HL-60 (cell line): ENCODE data around the gene TANK.

Experiments
- DNase-seq, 2 experiments: peaks; one replicate each; pipeline ENCODE4 v3.0.0-alpha.2; 2010 to 2020; ENCODE audit warnings: low read depth in 1 of 2, low spot score in 1 of 2
- H3K27ac ChIP-seq: fragments of 250-450 bp; sonication (Bioruptor Pico); replicated peaks from 2 replicates; pipeline ENCODE4 v1.5.1; 2020; ENCODE audit warnings: mild to moderate bottlenecking, moderate library complexity
- H3K27me3 ChIP-seq: fragments of 250-450 bp; sonication (Bioruptor Pico); 2 replicates; pipeline ENCODE4 v1.5.1; 2021; ENCODE audit warnings: mild to moderate bottlenecking, moderate library complexity; ENCODE audit not compliant: insufficient read depth, poor library complexity, severe bottlenecking
- H3K4me3 ChIP-seq: replicated peaks from 2 replicates; pipeline ENCODE4 v1.5.1; 2011; ENCODE audit warnings: mild to moderate bottlenecking, control low read depth, low read length; ENCODE audit not compliant: insufficient read depth
- GABPA ChIP-seq: IDR thresholded peaks from 2 replicates; pipeline ENCODE4 v1.6.1; 2012; ENCODE audit warnings: low read depth
- POLR2AphosphoS5 ChIP-seq: IDR thresholded peaks from 2 replicates; pipeline ENCODE4 v1.6.1; 2012; ENCODE audit warnings: low read depth
- REST ChIP-seq: IDR thresholded peaks from 2 replicates; pipeline ENCODE4 v1.6.1; 2012; ENCODE audit warnings: low read depth; ENCODE audit not compliant: insufficient replicate concordance
- SPI1 ChIP-seq: IDR thresholded peaks from 2 replicates; pipeline ENCODE4 v1.6.1; 2012; ENCODE audit warnings: low read depth, mild to moderate bottlenecking, borderline replicate concordance
- TF ChIP-seq, protein P1 (sequence below): IDR thresholded peaks from one replicate; pipeline ENCODE4 v1.5.1; 2011; ENCODE audit warnings: low read length, control low read depth, inconsistent platforms; ENCODE audit not compliant: insufficient read depth

Gene TANK

DNA sequence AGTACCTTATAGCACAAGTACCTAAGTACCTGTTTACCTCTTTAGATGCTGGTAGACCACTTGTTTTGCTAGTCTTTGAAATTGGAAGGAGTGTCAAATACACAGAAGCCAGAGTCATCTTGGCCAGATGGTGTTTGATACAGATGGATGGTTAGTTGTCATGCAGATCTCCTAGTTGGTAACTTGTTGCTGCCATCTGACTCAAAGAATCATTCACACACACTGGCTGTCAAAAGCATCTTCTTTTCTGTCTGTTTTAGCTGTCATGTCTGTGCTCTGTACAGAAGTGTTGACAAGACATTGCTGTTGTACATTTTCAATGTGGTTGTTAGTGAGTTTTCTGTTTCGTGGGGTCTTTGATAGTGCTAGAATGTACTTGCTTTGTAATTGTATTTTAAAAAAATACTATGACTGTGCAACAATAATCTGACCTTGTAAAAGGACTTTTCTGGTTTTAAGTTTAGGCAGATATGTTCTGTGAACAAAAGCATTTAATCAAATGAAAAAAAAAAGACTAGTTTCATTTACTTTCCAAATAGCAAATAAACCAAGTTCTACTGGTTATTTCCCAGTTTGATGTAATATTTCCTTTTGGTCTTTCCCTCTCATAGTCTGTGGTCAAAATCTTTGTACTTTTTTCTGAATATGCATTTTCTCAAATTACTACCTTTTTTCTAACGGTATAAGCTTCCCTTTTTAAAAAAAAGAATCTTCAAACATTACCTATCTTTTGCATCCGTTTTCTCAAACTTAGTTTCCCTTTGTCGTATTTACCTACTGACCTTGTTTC lies 39.9 kb downstream of the TANK start:
- no peak overlapping the region for H3K4me3 ChIP-seq
- TF ChIP-seq, protein P1, sequence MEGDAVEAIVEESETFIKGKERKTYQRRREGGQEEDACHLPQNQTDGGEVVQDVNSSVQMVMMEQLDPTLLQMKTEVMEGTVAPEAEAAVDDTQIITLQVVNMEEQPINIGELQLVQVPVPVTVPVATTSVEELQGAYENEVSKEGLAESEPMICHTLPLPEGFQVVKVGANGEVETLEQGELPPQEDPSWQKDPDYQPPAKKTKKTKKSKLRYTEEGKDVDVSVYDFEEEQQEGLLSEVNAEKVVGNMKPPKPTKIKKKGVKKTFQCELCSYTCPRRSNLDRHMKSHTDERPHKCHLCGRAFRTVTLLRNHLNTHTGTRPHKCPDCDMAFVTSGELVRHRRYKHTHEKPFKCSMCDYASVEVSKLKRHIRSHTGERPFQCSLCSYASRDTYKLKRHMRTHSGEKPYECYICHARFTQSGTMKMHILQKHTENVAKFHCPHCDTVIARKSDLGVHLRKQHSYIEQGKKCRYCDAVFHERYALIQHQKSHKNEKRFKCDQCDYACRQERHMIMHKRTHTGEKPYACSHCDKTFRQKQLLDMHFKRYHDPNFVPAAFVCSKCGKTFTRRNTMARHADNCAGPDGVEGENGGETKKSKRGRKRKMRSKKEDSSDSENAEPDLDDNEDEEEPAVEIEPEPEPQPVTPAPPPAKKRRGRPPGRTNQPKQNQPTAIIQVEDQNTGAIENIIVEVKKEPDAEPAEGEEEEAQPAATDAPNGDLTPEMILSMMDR: no peak
- TF ChIP-seq POLR2AphosphoS5 (no peak), SPI1 (no peak), GABPA (no peak), REST (no peak)
- no peak for DNase-seq
- H3K27ac ChIP-seq: no peak overlapping the region
- H3K27me3 ChIP-seq: no peaks in the 10 kb centered on the region

DNA sequence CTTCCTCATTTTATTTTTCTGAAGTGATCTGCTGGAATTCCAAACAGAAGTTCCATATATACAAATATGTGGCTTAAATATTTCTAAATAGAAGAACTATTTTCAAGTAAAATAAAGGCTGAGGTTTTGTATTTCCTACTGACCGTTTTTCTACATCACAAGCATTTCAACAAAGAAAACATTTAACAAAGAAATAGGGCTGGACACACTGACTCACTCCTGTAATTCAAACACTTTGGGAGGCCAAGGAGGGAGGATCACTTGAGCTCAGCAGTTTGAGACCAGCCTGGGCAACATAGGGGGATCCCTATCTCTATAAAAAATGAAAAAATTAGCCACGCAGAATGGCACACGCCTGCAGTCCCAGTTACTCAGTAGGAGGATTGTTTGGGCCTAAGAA lies 44.6 kb downstream of the TANK start:
- TF ChIP-seq, protein P1: no peak
- no peak overlapping the region for H3K27ac ChIP-seq
- no peak for DNase-seq
- H3K4me3 ChIP-seq: no peak overlapping the region
- no peaks in the 10 kb centered on the region for H3K27me3 ChIP-seq

- TF ChIP-seq GABPA (no peak), POLR2AphosphoS5 (no peak), REST (no peak), SPI1 (no peak)
- TF ChIP-seq, protein P1: no peak
- Histone ChIP-seq H3K4me3 (no peak overlapping the region), H3K27me3 (no peaks in the 10 kb centered on the region), H3K27ac (peak overlapping the region; percentile 8)
- DNase-seq: no peak
These were observed 46.3 kb downstream of the TANK start for GRCh38 chr2:161206471-161207032.

- TF ChIP-seq SPI1: no peak
These were observed 47.7 kb downstream of the TANK start for GRCh38 chr2:161207941-161208340.

More at GRCh38 chr2:161207941-161208340, 47.7 kb downstream of the TANK start:
- Histone ChIP-seq H3K27me3 (no peaks in the 10 kb centered on the region), H3K27ac (no peak overlapping the region), H3K4me3 (no peak overlapping the region)
- no peak for DNase-seq
